GM21360 (cell line): ENCODE data around the gene ENTPD2.
"Not testable (repeated sequence)": the region's sequence is repeated elsewhere in the genome, so short reads cannot be mapped to it uniquely, and the experiment has no call there.

Experiments
- ATAC-seq: cut with Tn5 transposase; IDR thresholded peaks from one replicate; pipeline ENCODE4 v1.9.1; 2021; ENCODE audit warnings: mild to moderate bottlenecking, moderate library complexity; ENCODE audit not compliant: unreplicated experiment

Gene ENTPD2

GRCh38 chr9:137006116-137007003 lies 47.5 kb downstream of the ENTPD2 start:
- no peak for ATAC-seq

GRCh38 chr9:137004285-137004684 lies 49.6 kb downstream of the ENTPD2 start:
- not testable (repeated sequence) for ATAC-seq

- no peak for ATAC-seq
These were observed 51.2 kb downstream of the ENTPD2 start for GRCh38 chr9:137002646-137003041.

- ATAC-seq: no peak
These were observed 51.8 kb downstream of the ENTPD2 start for GRCh38 chr9:137001857-137002645.

DNA sequence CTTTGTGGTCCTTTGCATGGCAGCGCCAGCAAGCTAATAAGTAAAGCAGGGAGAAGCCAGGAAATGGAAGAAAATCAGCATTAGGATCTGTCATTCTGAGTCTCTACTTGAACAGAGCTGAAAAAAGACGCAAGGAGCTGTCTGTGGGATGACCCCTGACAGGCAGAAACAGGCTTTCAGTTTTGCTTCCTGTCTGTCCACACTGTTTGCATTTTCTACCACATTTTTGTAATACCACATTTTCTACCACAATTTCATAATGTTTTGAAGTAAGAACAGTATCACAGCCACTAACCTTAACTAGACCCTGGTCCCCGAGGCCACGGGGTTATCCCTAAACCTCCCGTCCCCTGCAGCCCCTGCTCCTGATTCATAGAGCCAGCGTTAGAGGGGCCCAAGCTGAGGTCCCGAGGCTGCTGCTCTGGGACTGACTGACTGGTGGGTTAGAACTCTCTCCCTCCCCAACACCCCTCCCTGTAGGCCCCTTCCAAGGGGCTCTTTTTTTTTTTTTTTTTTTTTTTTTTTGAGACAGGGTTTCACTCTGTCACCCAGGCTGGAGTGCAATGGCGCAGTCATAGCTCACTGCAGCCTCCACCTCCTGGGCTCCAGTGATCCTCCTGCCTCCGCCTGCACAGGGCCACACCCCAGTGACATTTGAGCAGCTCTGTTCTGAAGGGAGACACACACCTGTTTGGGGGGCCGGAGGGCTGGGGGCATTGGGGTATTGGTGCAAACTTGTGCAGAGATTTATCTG lies 53.5 kb downstream of the ENTPD2 start:
- no peak for ATAC-seq
